Astrocyte (in vitro differentiated cells and primary cell): ENCODE results near the gene HSPB3.

Experiments
- EZH2 ChIP-seq: IDR thresholded peaks from 2 replicates; pipeline ENCODE4 v1.6.1; 2012; ENCODE audit warnings: mild to moderate bottlenecking, low read length, inconsistent platforms; ENCODE audit not compliant: insufficient read depth
- TF ChIP-seq, protein P1 (sequence below): IDR thresholded peaks from 2 replicates; pipeline ENCODE4 v1.5.1; 2011; ENCODE audit warnings: low read depth, mild to moderate bottlenecking, inconsistent platforms, low read length, moderate library complexity; ENCODE audit not compliant: insufficient read depth

DNA sequence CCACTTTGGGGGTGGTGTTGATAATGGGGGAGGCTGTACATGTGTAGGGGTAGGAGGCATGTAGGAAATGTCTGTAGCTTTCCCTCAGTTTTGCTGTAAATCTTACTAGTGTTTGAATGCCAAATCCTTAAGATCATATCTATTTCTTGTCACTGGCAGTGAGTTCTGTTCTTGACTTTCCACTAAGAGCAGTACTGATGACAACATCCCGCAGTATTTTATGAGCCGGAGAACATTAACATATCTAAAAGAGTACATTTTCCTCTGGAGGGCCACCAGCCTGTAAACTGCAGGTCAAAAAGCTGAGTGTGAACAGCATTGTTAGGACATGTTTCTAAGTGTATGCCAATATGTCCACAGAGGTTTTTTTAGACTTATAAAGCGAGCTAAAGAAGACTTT, 2.5 kb upstream of the HSPB3 start:
- TF ChIP-seq, protein P1, sequence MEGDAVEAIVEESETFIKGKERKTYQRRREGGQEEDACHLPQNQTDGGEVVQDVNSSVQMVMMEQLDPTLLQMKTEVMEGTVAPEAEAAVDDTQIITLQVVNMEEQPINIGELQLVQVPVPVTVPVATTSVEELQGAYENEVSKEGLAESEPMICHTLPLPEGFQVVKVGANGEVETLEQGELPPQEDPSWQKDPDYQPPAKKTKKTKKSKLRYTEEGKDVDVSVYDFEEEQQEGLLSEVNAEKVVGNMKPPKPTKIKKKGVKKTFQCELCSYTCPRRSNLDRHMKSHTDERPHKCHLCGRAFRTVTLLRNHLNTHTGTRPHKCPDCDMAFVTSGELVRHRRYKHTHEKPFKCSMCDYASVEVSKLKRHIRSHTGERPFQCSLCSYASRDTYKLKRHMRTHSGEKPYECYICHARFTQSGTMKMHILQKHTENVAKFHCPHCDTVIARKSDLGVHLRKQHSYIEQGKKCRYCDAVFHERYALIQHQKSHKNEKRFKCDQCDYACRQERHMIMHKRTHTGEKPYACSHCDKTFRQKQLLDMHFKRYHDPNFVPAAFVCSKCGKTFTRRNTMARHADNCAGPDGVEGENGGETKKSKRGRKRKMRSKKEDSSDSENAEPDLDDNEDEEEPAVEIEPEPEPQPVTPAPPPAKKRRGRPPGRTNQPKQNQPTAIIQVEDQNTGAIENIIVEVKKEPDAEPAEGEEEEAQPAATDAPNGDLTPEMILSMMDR, result no peak
- no peak for TF ChIP-seq EZH2
